ENCODE data around the gene TRIM31. TPM values are rescaled to one million over a fixed set of nuclear protein-coding genes. Genes with fewer than 3 reads are reported as not detected.

Gene TRIM31
- polyA plus RNA-seq, 2 of the 4 experiments (the other 2 are of a cell fraction): 2.9 to 3.2 TPM

GRCh38 chr6:30149234-30149633 lies 36.3 kb upstream of the TRIM31 start:
- Histone ChIP-seq H3K4me3 (no peak overlapping the region), H3K9me3 (no peaks in the 10 kb centered on the region), H3K27ac (no peak overlapping the region), H3K4me1 (peaks cover 7% of the 10 kb centered on the region), H3K4me2 (no peak overlapping the region)
- FAIRE-seq (no peak), DNase-seq (ENCODE audit: low read depth in 1 of 2, low spot score in 1 of 2) (no peak), ATAC-seq (no peak)
- 40% methylated on average over 3 of the region's 3 CpGs for WGBS (ENCODE audit: missing lambda C conversion rate)
- CTCF ChIA-PET: interaction anchor here (0.6 to 7.2 kb wide), 2 partner anchors 18 to 30 kb away, joined by 3 to 56 read pairs; no protein-coding TSS in a partner anchor
- POLR2A ChIA-PET: no interaction called here
- no peak for TF ChIP-seq HDAC2 (IDR thresholded peaks at IDR 0.05)
- TF ChIP-seq TP53 (CRISPR knock-in tag; IDR thresholded peaks at IDR 0.05): no peak
- no peak for TF ChIP-seq PBX3 (IDR thresholded peaks at IDR 0.05)
- no peak for TF ChIP-seq KDM1A (IDR thresholded peaks at IDR 0.05; ENCODE audit: low read depth)

GRCh38 chr6:30147096-30147495 lies 34.2 kb upstream of the TRIM31 start:
- Histone ChIP-seq H3K27ac (no peak overlapping the region), H3K4me1 (0 out of 3 replicates have a peak, but pooled peaks cover under 1% of the 10 kb centered on the region), H3K4me2 (no peak overlapping the region), H3K4me3 (no peak overlapping the region), H3K9me3 (no peaks in the 10 kb centered on the region)
- POLR2A ChIA-PET: no interaction called here
- no peak for FAIRE-seq
- ATAC-seq: no peak
- CTCF ChIA-PET: interaction anchor here (7.2 kb wide), 1 partner anchor 16 kb away, joined by 56 read pairs; no protein-coding TSS in a partner anchor
- TF ChIP-seq FOXS1 (CRISPR knock-in tag; IDR thresholded peaks at IDR 0.05) (no peak), JUNB (IDR thresholded peaks at IDR 0.05) (no peak), MAFK (IDR thresholded peaks at IDR 0.05; ENCODE audit: partially characterized antibody) (no peak), HOXA7 (CRISPR knock-in tag; IDR thresholded peaks at IDR 0.05) (no peak), HOXB5 (CRISPR knock-in tag; IDR thresholded peaks at IDR 0.05) (no peak), POLR2AphosphoS2 (conservative IDR thresholded peaks at IDR 0.05; ENCODE audit: low read length) (no peak), MAX (IDR thresholded peaks at IDR 0.05) (no peak), TFCP2L1 (CRISPR knock-in tag; IDR thresholded peaks at IDR 0.05) (no peak), ZSCAN20 (CRISPR knock-in tag; IDR thresholded peaks at IDR 0.05) (no peak), E2F6 (IDR thresholded peaks at IDR 0.05; ENCODE audit: borderline replicate concordance, low read depth) (no peak), KDM5A (IDR thresholded peaks at IDR 0.05) (no peak), ELK1 (IDR thresholded peaks at IDR 0.05; ENCODE audit: low read depth, low read length) (no peak), HDAC2 (IDR thresholded peaks at IDR 0.05) (no peak), GATA3 (IDR thresholded peaks at IDR 0.05; ENCODE audit: borderline replicate concordance) (no peak), BHLHE40 (IDR thresholded peaks at IDR 0.05; ENCODE audit: low read depth, low read length) (no peak), RAD21 (conservative IDR thresholded peaks at IDR 0.05 in 1 of 2, IDR thresholded peaks at IDR 0.05 in 1 of 2) (no peak)
- no peak for DNase-seq (ENCODE audit: low read depth in 1 of 2, low spot score in 1 of 2)
- WGBS (ENCODE audit: missing lambda C conversion rate): 100% methylated on average over 1 of the region's 3 CpGs

GRCh38 chr6:30145818-30146217 lies 32.9 kb upstream of the TRIM31 start:
- Histone ChIP-seq H3K9me3 (no peaks in the 10 kb centered on the region), H3K27ac (no peak overlapping the region), H3K4me1 (no peaks in the 10 kb centered on the region), H3K4me3 (no peak overlapping the region), H3K4me2 (no peak overlapping the region)
- CTCF ChIA-PET: interaction anchor here (7.2 kb wide), 1 partner anchor 15 kb away, joined by 56 read pairs; no protein-coding TSS in a partner anchor
- no peak for DNase-seq (ENCODE audit: low read depth in 1 of 2, low spot score in 1 of 2)
- TF ChIP-seq FOSL2 (IDR thresholded peaks at IDR 0.05): no peak
- no peak for TF ChIP-seq FOSL2 (CRISPR knock-in tag; IDR thresholded peaks at IDR 0.05)
- TF ChIP-seq POLR2A (IDR thresholded peaks at IDR 0.05; ENCODE audit: low read length): no peak
- TF ChIP-seq KDM5A (IDR thresholded peaks at IDR 0.05): no peak
- no peak for TF ChIP-seq ZNF302 (CRISPR knock-in tag; IDR thresholded peaks at IDR 0.05)
- no peak for TF ChIP-seq HEYL (CRISPR knock-in tag; IDR thresholded peaks at IDR 0.05)
- ATAC-seq: no peak
- no peak for FAIRE-seq
- POLR2A ChIA-PET: no interaction called here
- 74% methylated on average over 7 of the region's 7 CpGs for WGBS (ENCODE audit: missing lambda C conversion rate)
